WERI-Rb-1 (cell line): ENCODE results near the gene RILPL2.

ENCODE experiments used
- DNase-seq: peaks from one replicate; pipeline ENCODE4 v3.0.0-alpha.2; 2020
- H3K27ac ChIP-seq: fragments of 250-450 bp; sonication (Bioruptor Pico); 2 replicates; pipeline ENCODE4 v1.5.1; 2020; ENCODE audit warnings: mild to moderate bottlenecking, moderate library complexity
- H3K27me3 ChIP-seq: fragments of 250-450 bp; sonication (Bioruptor Pico); 2 replicates; pipeline ENCODE4 v1.5.1; 2021; ENCODE audit warnings: mild to moderate bottlenecking, low read depth, moderate library complexity; ENCODE audit not compliant: insufficient read depth, severe bottlenecking
- H3K36me3 ChIP-seq: fragments of 250-450 bp; sonication (Bioruptor Pico); 2 replicates; pipeline ENCODE4 v1.5.1; 2020; ENCODE audit warnings: mild to moderate bottlenecking, moderate library complexity
- H3K4me3 ChIP-seq: 2 replicates; pipeline ENCODE4 v1.5.1; 2011; ENCODE audit warnings: low read depth, mild to moderate bottlenecking, control low read depth, low read length
- H3K9me3 ChIP-seq: fragments of 250-450 bp; sonication (Bioruptor Pico); 2 replicates; pipeline ENCODE4 v1.5.1; 2021; ENCODE audit warnings: mild to moderate bottlenecking, moderate library complexity; ENCODE audit not compliant: severe bottlenecking
- TF ChIP-seq, protein P1 (sequence below): IDR thresholded peaks from 2 replicates; pipeline ENCODE4 v1.5.1; 2011; ENCODE audit warnings: low read depth, mild to moderate bottlenecking, control low read depth, inconsistent platforms, low read length

The RILPL2 gene

DNA sequence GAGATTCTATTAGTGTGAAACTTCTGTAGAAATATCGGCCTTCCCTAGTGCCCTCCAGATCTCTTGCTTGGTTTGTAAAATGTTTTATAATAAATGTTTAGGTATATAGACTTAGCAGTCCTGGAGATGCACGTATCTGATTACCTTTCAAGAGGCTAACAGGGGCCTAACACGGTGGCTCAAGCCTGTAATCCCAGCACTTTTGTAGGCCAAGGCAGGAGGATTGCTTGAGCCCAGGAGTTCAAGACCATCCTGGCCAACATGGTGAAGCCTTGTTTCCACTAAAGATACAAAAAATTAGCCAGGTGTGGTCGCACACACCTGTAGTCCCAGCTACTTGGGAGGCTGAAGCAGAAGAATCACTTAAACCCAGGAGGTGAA, 9.8 kb upstream of the RILPL2 start:
- Histone ChIP-seq H3K36me3 (no peaks in the 10 kb centered on the region), H3K9me3 (no peaks in the 10 kb centered on the region), H3K4me3 (no peak overlapping the region), H3K27me3 (no peaks in the 10 kb centered on the region), H3K27ac (no peak overlapping the region)
- DNase-seq, result no peak
- TF ChIP-seq, protein P1, sequence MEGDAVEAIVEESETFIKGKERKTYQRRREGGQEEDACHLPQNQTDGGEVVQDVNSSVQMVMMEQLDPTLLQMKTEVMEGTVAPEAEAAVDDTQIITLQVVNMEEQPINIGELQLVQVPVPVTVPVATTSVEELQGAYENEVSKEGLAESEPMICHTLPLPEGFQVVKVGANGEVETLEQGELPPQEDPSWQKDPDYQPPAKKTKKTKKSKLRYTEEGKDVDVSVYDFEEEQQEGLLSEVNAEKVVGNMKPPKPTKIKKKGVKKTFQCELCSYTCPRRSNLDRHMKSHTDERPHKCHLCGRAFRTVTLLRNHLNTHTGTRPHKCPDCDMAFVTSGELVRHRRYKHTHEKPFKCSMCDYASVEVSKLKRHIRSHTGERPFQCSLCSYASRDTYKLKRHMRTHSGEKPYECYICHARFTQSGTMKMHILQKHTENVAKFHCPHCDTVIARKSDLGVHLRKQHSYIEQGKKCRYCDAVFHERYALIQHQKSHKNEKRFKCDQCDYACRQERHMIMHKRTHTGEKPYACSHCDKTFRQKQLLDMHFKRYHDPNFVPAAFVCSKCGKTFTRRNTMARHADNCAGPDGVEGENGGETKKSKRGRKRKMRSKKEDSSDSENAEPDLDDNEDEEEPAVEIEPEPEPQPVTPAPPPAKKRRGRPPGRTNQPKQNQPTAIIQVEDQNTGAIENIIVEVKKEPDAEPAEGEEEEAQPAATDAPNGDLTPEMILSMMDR, result no peak

DNA sequence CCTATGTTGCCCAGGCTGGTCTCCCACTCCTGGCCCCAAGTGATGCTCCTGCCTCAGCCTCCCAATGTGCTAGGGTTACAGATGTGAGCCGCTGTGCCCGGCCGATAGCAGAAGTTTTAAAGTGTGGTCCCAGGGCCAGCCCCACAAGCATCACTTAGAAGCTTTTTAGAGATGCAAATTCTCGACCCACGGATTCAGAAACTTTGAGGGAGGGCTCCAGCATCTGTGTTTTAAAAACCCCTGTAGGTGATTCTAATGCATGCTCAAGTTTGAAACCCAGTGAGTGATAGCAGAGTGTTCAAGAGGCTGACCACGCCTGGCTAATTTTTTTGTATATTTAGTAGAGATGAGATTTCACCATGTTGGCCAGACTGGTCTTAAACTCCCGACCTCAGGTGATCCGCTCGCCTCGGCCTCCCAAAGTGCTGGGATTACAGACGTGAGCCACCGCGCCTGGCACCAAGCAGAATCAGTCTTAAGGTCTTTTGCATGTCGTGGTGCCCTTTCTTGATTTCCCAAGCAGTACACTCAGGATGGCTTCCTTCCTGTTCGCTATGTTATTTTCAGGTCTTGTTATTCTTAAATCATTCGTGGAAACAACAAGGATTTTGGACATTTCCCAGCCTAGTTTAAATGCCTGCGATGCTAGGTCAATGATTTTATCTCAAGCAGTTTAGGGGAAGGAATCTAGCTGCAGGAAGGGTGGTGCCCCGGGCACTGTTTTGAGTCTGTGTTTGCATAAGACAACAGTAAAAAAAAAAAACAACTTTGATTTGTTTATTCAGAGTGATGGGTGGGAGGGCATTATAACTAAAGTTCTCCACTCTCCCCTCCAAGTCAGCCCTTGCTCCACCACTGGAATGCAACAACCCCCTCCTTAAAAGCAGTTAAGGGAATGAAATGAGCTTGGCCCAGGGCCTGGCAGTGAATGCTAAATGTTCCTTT, 9.2 kb upstream of the RILPL2 start:
- H3K27ac ChIP-seq, result no peak overlapping the region
- DNase-seq, result no peak

DNA sequence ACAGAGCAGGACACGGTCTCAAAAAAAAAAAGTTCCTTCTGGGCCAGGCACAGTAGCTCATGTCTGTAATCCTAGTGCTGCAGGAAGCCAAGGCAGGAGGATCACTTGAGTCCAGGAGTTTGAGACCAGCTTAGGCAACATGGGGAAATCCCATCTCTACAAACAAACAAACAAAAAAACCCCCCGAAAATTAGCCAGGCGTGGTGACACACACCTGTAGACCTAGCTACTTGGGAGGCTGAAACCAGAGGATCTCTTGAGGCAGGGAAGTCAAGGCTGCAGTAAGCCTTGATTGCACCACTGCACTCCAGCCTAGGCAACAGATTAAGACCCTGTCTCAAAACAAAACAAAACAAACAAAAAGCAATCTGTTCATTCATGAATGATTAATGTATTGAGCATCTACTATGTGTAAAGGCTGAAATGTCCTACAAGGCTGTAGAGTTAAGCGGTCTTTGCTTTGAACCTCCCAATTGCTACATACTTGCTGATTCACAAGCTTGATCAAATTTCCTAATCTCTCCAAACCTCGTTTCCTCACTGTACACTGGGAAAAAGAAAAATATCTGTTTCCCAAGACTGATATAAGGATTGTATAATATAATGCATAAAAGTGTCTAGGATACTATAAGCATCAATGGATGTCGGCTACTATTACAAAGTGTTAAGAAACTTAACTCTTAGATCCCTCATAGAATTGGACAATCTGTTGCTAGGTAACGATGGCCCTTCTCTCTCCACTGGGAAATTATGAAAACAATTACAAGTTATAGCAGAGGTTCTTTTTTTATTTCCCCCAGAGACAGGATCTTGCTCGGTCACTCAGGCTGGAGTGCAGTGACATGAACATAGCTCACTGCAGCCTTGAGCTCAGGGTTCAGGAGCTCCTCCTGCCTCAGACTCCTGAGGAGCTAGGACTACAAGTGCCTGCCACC, 7.9 kb upstream of the RILPL2 start:
- no peaks in the 10 kb centered on the region for H3K27me3 ChIP-seq
- no peak overlapping the region for H3K27ac ChIP-seq
- no peaks in the 10 kb centered on the region for H3K9me3 ChIP-seq
- TF ChIP-seq, protein P1, result no peak
- no peak overlapping the region for H3K4me3 ChIP-seq
- no peak for DNase-seq
- H3K36me3 ChIP-seq, result no peaks in the 10 kb centered on the region

More for the DNA sequence above, 9.2 kb upstream of the RILPL2 start:
- no peaks in the 10 kb centered on the region for H3K9me3 ChIP-seq
- H3K27me3 ChIP-seq, result no peaks in the 10 kb centered on the region
- no peak overlapping the region for H3K4me3 ChIP-seq
- no peaks in the 10 kb centered on the region for H3K36me3 ChIP-seq
- TF ChIP-seq, protein P1, result no peak

DNA sequence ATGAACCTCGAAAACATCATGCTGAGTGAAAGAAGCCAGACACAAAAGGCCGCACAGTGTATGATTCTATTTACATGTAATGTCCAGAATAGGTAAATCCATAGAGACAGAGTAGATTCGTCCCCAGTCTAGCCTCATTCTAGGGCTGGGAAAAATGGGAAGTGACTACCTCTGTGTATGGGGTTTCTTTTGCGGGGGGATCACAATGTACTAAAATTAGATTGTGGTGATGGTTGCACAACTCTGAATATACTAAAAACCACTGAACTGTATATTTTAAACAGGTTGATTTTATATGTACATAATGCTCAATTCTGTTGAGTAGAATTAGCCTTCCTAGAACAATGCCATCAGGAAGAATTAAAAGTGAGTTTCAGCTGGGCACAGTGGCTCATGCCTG, 6.3 kb upstream of the RILPL2 start:
- Histone ChIP-seq H3K36me3 (no peaks in the 10 kb centered on the region), H3K27me3 (no peaks in the 10 kb centered on the region), H3K4me3 (no peak overlapping the region), H3K9me3 (no peaks in the 10 kb centered on the region), H3K27ac (no peak overlapping the region)
- DNase-seq, result no peak
- TF ChIP-seq, protein P1, result no peak

DNA sequence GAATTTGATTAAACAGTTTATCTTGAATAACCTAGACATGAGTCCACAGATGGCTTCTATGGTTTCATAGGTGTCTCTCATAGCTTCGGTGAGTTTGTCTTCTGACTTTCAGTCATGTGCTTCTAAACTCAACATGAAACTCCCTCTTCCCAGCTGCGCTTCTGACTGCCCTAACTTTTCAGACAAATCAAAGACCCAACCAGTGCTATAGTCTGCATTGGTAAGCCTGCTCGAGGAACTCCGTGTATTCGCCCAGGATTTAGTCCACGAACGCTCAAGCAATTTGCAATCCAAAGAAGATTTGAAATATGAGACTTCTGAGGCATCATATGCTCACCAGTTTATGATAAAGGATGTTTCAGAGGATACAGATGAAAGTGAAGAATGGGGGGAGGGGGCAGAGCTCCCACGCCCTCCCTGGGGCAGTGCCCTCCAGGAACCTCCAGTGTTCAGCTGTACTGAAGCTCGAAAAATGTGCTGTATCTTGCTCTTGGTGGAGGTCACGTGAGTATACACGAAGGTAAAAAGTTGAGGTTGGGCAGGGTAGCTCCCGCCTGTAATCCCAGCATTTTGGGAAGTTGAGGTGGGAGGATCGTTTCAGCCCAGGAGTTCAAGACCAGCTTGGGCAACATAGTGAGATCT, 5.2 kb upstream of the RILPL2 start:
- H3K36me3 ChIP-seq, result no peaks in the 10 kb centered on the region
- no peak overlapping the region for H3K4me3 ChIP-seq
- H3K27me3 ChIP-seq, result no peaks in the 10 kb centered on the region
- DNase-seq, result no peak
- no peak overlapping the region for H3K27ac ChIP-seq
- TF ChIP-seq, protein P1, result no peak
- no peaks in the 10 kb centered on the region for H3K9me3 ChIP-seq
